Keratinocyte (primary cell): Measurements from ENCODE around the gene VPS8. TPM values are rescaled to one million over a fixed set of nuclear protein-coding genes. Genes with fewer than 3 reads are reported as not detected.

ENCODE experiments used
- DNase-seq: peaks from one replicate; pipeline ENCODE4 v3.0.0-alpha.2; 2011; ENCODE audit warnings: low read depth, missing footprints, low spot score
- FAIRE-seq: peaks from 2 replicates; lab custom pipeline; 2011; peaks lifted over from hg19 to GRCh38; lab: Jason Lieb, UNC
- H2AFZ ChIP-seq: 2 replicates; pipeline ENCODE4 v1.6.0; 2012; ENCODE audit warnings: low read length, control low read depth, inconsistent platforms; ENCODE audit not compliant: control insufficient read depth
- H3K27ac ChIP-seq: 2 replicates; pipeline ENCODE4 v1.5.1; 2011; ENCODE audit warnings: low read length; ENCODE audit not compliant: control insufficient read depth, insufficient read depth
- H3K27me3 ChIP-seq: 3 replicates; pipeline ENCODE4 v1.6.0; 2011; ENCODE audit warnings: low read length; ENCODE audit not compliant: control insufficient read depth, insufficient read depth; ENCODE audit errors: extremely low read depth
- H3K36me3 ChIP-seq, 2 experiments: 2 replicates in 1 of 2; 3 replicates in 1 of 2; pipeline ENCODE4 v1.5.1; 2011; ENCODE audit warnings: low read length in 2 of 2, mild to moderate bottlenecking in 1 of 2; ENCODE audit not compliant: control insufficient read depth in 2 of 2, insufficient read depth in 2 of 2; ENCODE audit errors: extremely low read depth in 1 of 2
- H3K4me1 ChIP-seq: 3 replicates; pipeline ENCODE4 v1.5.1; 2011; ENCODE audit warnings: low read length; ENCODE audit not compliant: control insufficient read depth, insufficient read depth; ENCODE audit errors: extremely low read depth
- H3K4me2 ChIP-seq: 3 replicates; pipeline ENCODE4 v1.6.0; 2011; ENCODE audit warnings: low read depth, low read length; ENCODE audit not compliant: control insufficient read depth, insufficient read depth; ENCODE audit errors: extremely low read depth
- H3K4me3 ChIP-seq, 3 experiments: fragments of 200-600 bp in 1 of 3; sonication (generic) in 1 of 3; 2 replicates in 2 of 3; 3 replicates in 1 of 3; pipeline ENCODE4 v1.5.1; 2011 to 2016; ENCODE audit warnings: low read length in 3 of 3, mild to moderate bottlenecking in 3 of 3, control low read depth in 2 of 3, inconsistent platforms in 1 of 3, low read depth in 1 of 3, mixed read lengths in 1 of 3, mixed run types in 1 of 3, moderate library complexity in 1 of 3; ENCODE audit not compliant: control insufficient read depth in 2 of 3, insufficient read depth in 2 of 3; ENCODE audit errors: extremely low read depth in 1 of 3
- H3K79me2 ChIP-seq: 2 replicates; pipeline ENCODE4 v1.6.0; 2012; ENCODE audit warnings: low read length; ENCODE audit not compliant: control insufficient read depth, insufficient read depth
- H3K9ac ChIP-seq: 3 replicates; pipeline ENCODE4 v1.6.0; 2011; ENCODE audit warnings: low read length; ENCODE audit not compliant: control insufficient read depth, insufficient read depth; ENCODE audit errors: extremely low read depth
- H3K9me1 ChIP-seq: 3 replicates; pipeline ENCODE4 v1.6.0; 2011; ENCODE audit warnings: low read length; ENCODE audit not compliant: control insufficient read depth, insufficient read depth; ENCODE audit errors: extremely low read depth
- H3K9me3 ChIP-seq: 2 replicates; pipeline ENCODE4 v1.5.1; 2012; ENCODE audit warnings: low read depth, low read length; ENCODE audit not compliant: control insufficient read depth
- H4K20me1 ChIP-seq: 3 replicates; pipeline ENCODE4 v1.6.0; 2011; ENCODE audit warnings: low read length; ENCODE audit not compliant: control insufficient read depth, insufficient read depth; ENCODE audit errors: extremely low read depth
- CTCF ChIP-seq, 3 experiments: IDR thresholded peaks in 1 of 3; conservative IDR thresholded peaks in 1 of 3; optimal IDR thresholded peaks in 1 of 3; 2 replicates in 2 of 3; 3 replicates in 1 of 3; pipeline versions ENCODE3 to v1.5.1; 2011; ENCODE audit warnings: low read length in 3 of 3, mild to moderate bottlenecking in 3 of 3, moderate library complexity in 2 of 3, control low read depth in 1 of 3, inconsistent platforms in 1 of 3; ENCODE audit not compliant: insufficient read depth in 2 of 3; ENCODE audit errors: extremely low read depth in 1 of 3
- EZH2 ChIP-seq: IDR thresholded peaks from one replicate; pipeline ENCODE4 v1.6.1; 2012; ENCODE audit warnings: inconsistent platforms, mild to moderate bottlenecking, low read length, moderate library complexity
- dilution Hi-C: fragments of 300-500 bp; cut with MboI; formaldehyde crosslinking; loops from one replicate; pipeline ENCODE4 v1.7.0; 2020; ENCODE audit warnings: low sequenced_read_pairs; ENCODE audit not compliant: extremely low pct_ligation_motif_present
- polyA plus RNA-seq, 5 experiments: library from polyadenylated mRNA; depleted of rRNA in 3 of 5; stranded (reverse) in 3 of 5; stranded (forward) in 1 of 5; unstranded in 1 of 5; fragments of >200 nt; gene quantifications; 1 replicate in 1 of 5; 2 replicates in 3 of 5; 3 replicates in 1 of 5; pipeline versions ENCODE4 v1.2.1 to v1.2.3, GENCODE V29; 2011 to 2012; ENCODE audit warnings: missing spikeins in 2 of 5, low read depth in 1 of 5, low replicate concordance in 1 of 5

Gene VPS8
- polyA plus RNA-seq, 1 donor (not counting 4 experiments of a cell fraction or from before 2014, with no cell fraction given) = 28.4 TPM

- H3K9me3 ChIP-seq = no peaks in the 10 kb centered on the region
- no peaks in the 10 kb centered on the region for H3K9me1 ChIP-seq
- no peaks in the 10 kb centered on the region for H3K4me1 ChIP-seq
- no peak overlapping the region for H3K4me3 ChIP-seq
- DNase-seq (no peak), FAIRE-seq (no peak)
- no peaks in the 10 kb centered on the region for H4K20me1 ChIP-seq
- no peak overlapping the region for H3K9ac ChIP-seq
- H3K27me3 ChIP-seq = no peaks in the 10 kb centered on the region
- no peak overlapping the region for H2AFZ ChIP-seq
- dilution Hi-C loops = no loop called here
- peaks cover 4 to 13% of the 10 kb centered on the region in 2 experiments for H3K36me3 ChIP-seq
- no peaks in the 10 kb centered on the region for H3K79me2 ChIP-seq
- TF ChIP-seq CTCF (optimal IDR thresholded peaks at IDR 0.05 in 1 of 3, IDR thresholded peaks at IDR 0.05 in 1 of 3, conservative IDR thresholded peaks at IDR 0.05 in 1 of 3; ENCODE audit: extremely low read depth in 1 of 3, insufficient read depth in 2 of 3, low read length in 3 of 3) = no peak
- no peak for TF ChIP-seq EZH2
- H3K4me2 ChIP-seq = no peak overlapping the region
- no peak overlapping the region for H3K27ac ChIP-seq
These were observed 20.1 kb downstream of the VPS8 start for GRCh38 chr3:184832044-184832443.

- H3K9me1 ChIP-seq = no peaks in the 10 kb centered on the region
- H3K9ac ChIP-seq = no peak overlapping the region
- no peaks in the 10 kb centered on the region for H3K27me3 ChIP-seq
- H2AFZ ChIP-seq = no peak overlapping the region
- no peak overlapping the region for H3K4me3 ChIP-seq
- H3K79me2 ChIP-seq = no peaks in the 10 kb centered on the region
- no peak for TF ChIP-seq EZH2
- no peak for TF ChIP-seq CTCF (optimal IDR thresholded peaks at IDR 0.05 in 1 of 3, IDR thresholded peaks at IDR 0.05 in 1 of 3, conservative IDR thresholded peaks at IDR 0.05 in 1 of 3; ENCODE audit: extremely low read depth in 1 of 3, insufficient read depth in 2 of 3, low read length in 3 of 3)
- peaks cover 4 to 15% of the 10 kb centered on the region in 2 experiments for H3K36me3 ChIP-seq
- DNase-seq (no peak), FAIRE-seq (no peak)
- H4K20me1 ChIP-seq = no peaks in the 10 kb centered on the region
- dilution Hi-C loops = no loop called here
- no peak overlapping the region for H3K27ac ChIP-seq
- no peaks in the 10 kb centered on the region for H3K4me1 ChIP-seq
- H3K9me3 ChIP-seq = no peaks in the 10 kb centered on the region
- no peak overlapping the region for H3K4me2 ChIP-seq
These were observed 20.9 kb downstream of the VPS8 start for GRCh38 chr3:184832903-184833302.
